ENCODE results near the gene CXCL9.
"Not testable (repeated sequence)": the region's sequence is repeated elsewhere in the genome, so short reads cannot be mapped to it uniquely, and the experiment has no call there.

Gene CXCL9

GRCh38 chr4:75954811-75955210 is 52.5 kb downstream of the CXCL9 start:
- POLR2A ChIA-PET; H3K9me3 ChIP-seq (ENCODE audit: control insufficient read depth, insufficient read depth, low read depth, low read length); H3K27ac ChIP-seq (ENCODE audit: extremely low read depth, low read depth, low read length); H3K4me3 ChIP-seq (ENCODE audit: low read depth, low read length); H3K4me1 ChIP-seq (ENCODE audit: control insufficient read depth, insufficient read depth, low read length); CTCF ChIA-PET: not testable (repeated sequence)
- H3K36me3 ChIP-seq (ENCODE audit: control insufficient read depth in 2 of 2, insufficient read depth in 1 of 2, low read length in 2 of 2): peaks cover 18 to 95% of the 10 kb centered on the region in 2 experiments

GRCh38 chr4:75953509-75953908 is 53.8 kb downstream of the CXCL9 start:
- TF ChIP-seq OSR2 (tag by site-specific recombination; IDR thresholded peaks at IDR 0.05) (no peak), MYNN (tag by site-specific recombination; IDR thresholded peaks at IDR 0.05; ENCODE audit: borderline replicate concordance) (no peak), ZNF792 (tag by site-specific recombination; IDR thresholded peaks at IDR 0.05) (no peak), ZNF654 (tag by site-specific recombination; IDR thresholded peaks at IDR 0.05; ENCODE audit: low read depth) (no peak), GLIS1 (tag by site-specific recombination; IDR thresholded peaks at IDR 0.05) (no peak), ZNF785 (tag by site-specific recombination; IDR thresholded peaks at IDR 0.05) (no peak), ZNF530 (tag by site-specific recombination; IDR thresholded peaks at IDR 0.05; ENCODE audit: low read depth) (no peak), MZF1 (tag by site-specific recombination; IDR thresholded peaks at IDR 0.05; ENCODE audit: borderline replicate concordance) (no peak), ZNF585B (tag by site-specific recombination; IDR thresholded peaks at IDR 0.05) (no peak), ZSCAN5A (tag by site-specific recombination; IDR thresholded peaks at IDR 0.05) (no peak), ZNF184 (tag by site-specific recombination; IDR thresholded peaks at IDR 0.05) (no peak), ZNF658 (tag by site-specific recombination; IDR thresholded peaks at IDR 0.05) (no peak), TSHZ1 (tag by site-specific recombination; IDR thresholded peaks at IDR 0.05; ENCODE audit: borderline replicate concordance) (no peak)
- Histone ChIP-seq H3K9me3 (ENCODE audit: control insufficient read depth, insufficient read depth, low read depth, low read length) (no peaks in the 10 kb centered on the region), H3K4me3 (ENCODE audit: low read depth, low read length) (no peak overlapping the region), H3K4me1 (ENCODE audit: control insufficient read depth, insufficient read depth, low read length) (no peaks in the 10 kb centered on the region), H3K27ac (ENCODE audit: extremely low read depth, low read depth, low read length) (no peak overlapping the region), H3K36me3 (ENCODE audit: control insufficient read depth in 2 of 2, insufficient read depth in 1 of 2, low read length in 2 of 2) (peaks cover 15 to 96% of the 10 kb centered on the region in 2 experiments)
- POLR2A ChIA-PET: no interaction called here
- CTCF ChIA-PET: no interaction called here

All from HEK293 (cell line).